Measurements from ENCODE around the gene ABCG8. TPM values are rescaled to one million over a fixed set of nuclear protein-coding genes. Genes with fewer than 3 reads are reported as not detected.

ABCG8 gene
- total and polyA plus RNA-seq, 2 donors (not counting 1 experiment from before 2014, with no cell fraction given), result not detected

DNA sequence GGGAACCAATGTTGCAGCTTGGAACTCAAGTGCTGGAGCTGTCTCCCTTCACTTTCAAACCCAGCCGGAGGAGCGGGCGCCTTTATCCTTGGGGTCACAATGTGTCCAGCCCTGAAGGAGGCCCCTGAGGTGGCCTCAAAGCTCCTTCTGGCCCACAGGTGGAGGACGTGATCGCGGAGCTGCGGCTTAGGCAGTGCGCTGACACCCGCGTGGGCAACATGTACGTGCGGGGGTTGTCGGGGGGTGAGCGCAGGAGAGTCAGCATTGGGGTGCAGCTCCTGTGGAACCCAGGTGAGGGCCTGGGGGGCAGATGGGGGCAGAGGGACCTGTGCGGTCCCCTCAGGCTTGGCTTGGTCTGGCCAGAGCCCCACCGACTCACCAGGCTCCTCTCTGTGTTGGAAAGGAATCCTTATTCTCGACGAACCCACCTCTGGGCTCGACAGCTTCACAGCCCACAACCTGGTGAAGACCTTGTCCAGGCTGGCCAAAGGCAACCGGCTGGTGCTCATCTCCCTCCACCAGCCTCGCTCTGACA, 13.5 kb downstream of the ABCG8 start:
- Histone ChIP-seq H3K27ac (ENCODE audit: low read length in 2 of 2) (no peak overlapping the region), H3K27me3 (replicated peaks in 1 of 4; ENCODE audit: control extremely low read depth in 1 of 4, control insufficient read depth in 3 of 4, insufficient read depth in 4 of 4, low read length in 3 of 4) (peaks cover 0 to 8% (median 2%) of the 10 kb centered on the region in 4 experiments), H3K79me2 (ENCODE audit: control insufficient read depth, insufficient read depth, low read length) (no peaks in the 10 kb centered on the region), H3K4me2 (replicated peaks; ENCODE audit: low read depth, low read length, poor library complexity, severe bottlenecking) (no peak overlapping the region), H3K4me1 (ENCODE audit: control insufficient read depth in 2 of 2, insufficient read depth in 2 of 2, low read length in 2 of 2) (peaks cover 0 to 6% of the 10 kb centered on the region in 2 donors), H3K4me3 (ENCODE audit: control extremely low read depth in 1 of 5, extremely low read depth in 1 of 5, insufficient read depth in 1 of 5, low read depth in 2 of 5, low read length in 4 of 5) (no peak overlapping the region), H4K20me1 (ENCODE audit: control insufficient read depth, insufficient read depth, low read length, poor library complexity, severe bottlenecking) (no peaks in the 10 kb centered on the region), H2AFZ (ENCODE audit: insufficient read depth, low read depth, low read length, poor library complexity, severe bottlenecking) (no peak overlapping the region), H3K36me3 (replicated peaks in 1 of 2; ENCODE audit: control extremely low read depth in 1 of 2, control insufficient read depth in 1 of 2, extremely low read depth in 1 of 2, insufficient read depth in 2 of 2, low read length in 1 of 2) (no peaks in the 10 kb centered on the region), H3K9me3 (ENCODE audit: control extremely low read depth in 1 of 3, control insufficient read depth in 2 of 3, insufficient read depth in 1 of 3, low read length in 2 of 3) (peaks cover 0 to 2% (median 0%) of the 10 kb centered on the region in 3 donors), H3K9ac (ENCODE audit: low read length) (no peak overlapping the region)
- Mint-ChIP-seq H3K4me1 (peaks cover 5% of the 10 kb centered on the region), H3K9me3 (ENCODE audit: insufficient read depth) (no peaks in the 10 kb centered on the region), H3K27ac (no peak overlapping the region), H3K27me3 (peaks cover 23% of the 10 kb centered on the region), H3K4me3 (no peak overlapping the region)
- ChIA-PET CTCF (no interaction called here), POLR2A (no interaction called here)
- ATAC-seq (ENCODE audit: low read depth) (no peak), DNase-seq (no peak)
- TF ChIP-seq EZH2 (IDR thresholded peaks at IDR 0.05; ENCODE audit: borderline replicate concordance, insufficient read depth, low read depth, low read length, poor library complexity, severe bottlenecking), result no peak
- TF ChIP-seq, protein P1, sequence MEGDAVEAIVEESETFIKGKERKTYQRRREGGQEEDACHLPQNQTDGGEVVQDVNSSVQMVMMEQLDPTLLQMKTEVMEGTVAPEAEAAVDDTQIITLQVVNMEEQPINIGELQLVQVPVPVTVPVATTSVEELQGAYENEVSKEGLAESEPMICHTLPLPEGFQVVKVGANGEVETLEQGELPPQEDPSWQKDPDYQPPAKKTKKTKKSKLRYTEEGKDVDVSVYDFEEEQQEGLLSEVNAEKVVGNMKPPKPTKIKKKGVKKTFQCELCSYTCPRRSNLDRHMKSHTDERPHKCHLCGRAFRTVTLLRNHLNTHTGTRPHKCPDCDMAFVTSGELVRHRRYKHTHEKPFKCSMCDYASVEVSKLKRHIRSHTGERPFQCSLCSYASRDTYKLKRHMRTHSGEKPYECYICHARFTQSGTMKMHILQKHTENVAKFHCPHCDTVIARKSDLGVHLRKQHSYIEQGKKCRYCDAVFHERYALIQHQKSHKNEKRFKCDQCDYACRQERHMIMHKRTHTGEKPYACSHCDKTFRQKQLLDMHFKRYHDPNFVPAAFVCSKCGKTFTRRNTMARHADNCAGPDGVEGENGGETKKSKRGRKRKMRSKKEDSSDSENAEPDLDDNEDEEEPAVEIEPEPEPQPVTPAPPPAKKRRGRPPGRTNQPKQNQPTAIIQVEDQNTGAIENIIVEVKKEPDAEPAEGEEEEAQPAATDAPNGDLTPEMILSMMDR (IDR thresholded peaks at IDR 0.05), result no peak
- WGBS (ENCODE audit: insufficient coverage), result 94% methylated on average over 21 of the region's 21 CpGs
- intact Hi-C loops (cut with micrococcal nuclease), result no loop called here

DNA sequence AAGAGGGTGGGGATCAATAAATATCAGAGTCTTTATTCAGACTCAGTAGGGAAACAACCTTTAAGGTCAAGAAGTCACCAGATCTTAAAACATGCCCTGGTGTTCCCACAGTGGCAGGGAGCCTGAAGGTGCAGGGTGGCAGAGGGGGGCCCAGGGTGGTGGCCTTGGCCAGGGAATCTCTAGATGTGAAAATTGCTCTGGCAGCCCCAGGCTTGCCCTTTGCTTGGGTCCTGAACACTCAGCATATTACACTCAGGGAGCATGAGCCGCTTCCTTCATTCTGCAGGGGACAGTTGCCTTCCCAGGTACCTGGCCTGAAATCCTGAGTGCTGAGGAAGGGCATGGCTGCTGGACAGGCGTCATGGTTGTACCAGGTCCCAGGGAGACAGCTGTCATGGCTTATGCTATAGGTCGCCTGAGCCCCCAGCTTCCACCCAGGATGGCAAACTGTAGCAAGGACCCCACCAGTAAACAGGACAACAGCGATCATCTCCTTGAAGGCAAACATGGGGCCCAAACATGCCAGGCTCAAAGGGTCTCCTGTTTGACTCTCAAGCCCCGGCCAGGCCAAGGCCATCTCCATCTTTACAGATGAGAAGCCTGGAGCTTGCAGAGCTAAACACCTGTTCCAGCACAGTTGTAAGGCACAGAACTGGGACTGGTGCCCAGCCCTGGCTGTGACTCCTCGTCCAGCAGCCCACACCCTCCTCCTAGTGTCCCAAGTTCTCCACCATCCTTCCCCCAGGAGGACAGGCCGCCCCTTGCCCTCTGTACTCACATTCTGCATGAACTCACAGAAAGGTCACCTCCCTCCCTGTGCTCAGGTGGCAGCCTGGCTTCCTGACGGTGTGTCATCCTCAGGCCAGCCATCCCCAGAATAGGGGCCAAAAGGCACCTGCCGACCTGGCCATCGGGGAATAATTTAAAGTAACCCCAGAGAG, 14.6 kb downstream of the ABCG8 start:
- TF ChIP-seq, protein P1 (IDR thresholded peaks at IDR 0.05), result no peak
- no peak for TF ChIP-seq EZH2 (IDR thresholded peaks at IDR 0.05; ENCODE audit: borderline replicate concordance, insufficient read depth, low read depth, low read length, poor library complexity, severe bottlenecking)
- H3K9me3 Mint-ChIP-seq (ENCODE audit: insufficient read depth), result no peaks in the 10 kb centered on the region
- ChIA-PET POLR2A (no interaction called here), CTCF (no interaction called here)
- Histone ChIP-seq H4K20me1 (ENCODE audit: control insufficient read depth, insufficient read depth, low read length, poor library complexity, severe bottlenecking) (no peaks in the 10 kb centered on the region), H3K9me3 (ENCODE audit: control extremely low read depth in 1 of 3, control insufficient read depth in 2 of 3, insufficient read depth in 1 of 3, low read length in 2 of 3) (no peaks in the 10 kb centered on the region), H3K9ac (ENCODE audit: low read length) (no peak overlapping the region), H3K4me3 (ENCODE audit: control extremely low read depth in 1 of 5, extremely low read depth in 1 of 5, insufficient read depth in 1 of 5, low read depth in 2 of 5, low read length in 4 of 5) (no peak overlapping the region), H2AFZ (ENCODE audit: insufficient read depth, low read depth, low read length, poor library complexity, severe bottlenecking) (no peak overlapping the region), H3K4me2 (replicated peaks; ENCODE audit: low read depth, low read length, poor library complexity, severe bottlenecking) (no peak overlapping the region), H3K27me3 (replicated peaks in 1 of 4; ENCODE audit: control extremely low read depth in 1 of 4, control insufficient read depth in 3 of 4, insufficient read depth in 4 of 4, low read length in 3 of 4) (peaks cover 0 to 13% (median 2%) of the 10 kb centered on the region in 4 experiments), H3K79me2 (ENCODE audit: control insufficient read depth, insufficient read depth, low read length) (no peaks in the 10 kb centered on the region), H3K27ac (ENCODE audit: low read length in 2 of 2) (no peak overlapping the region), H3K36me3 (replicated peaks in 1 of 2; ENCODE audit: control extremely low read depth in 1 of 2, control insufficient read depth in 1 of 2, extremely low read depth in 1 of 2, insufficient read depth in 2 of 2, low read length in 1 of 2) (no peaks in the 10 kb centered on the region), H3K4me1 (ENCODE audit: control insufficient read depth in 2 of 2, insufficient read depth in 2 of 2, low read length in 2 of 2) (peaks cover 0 to under 1% of the 10 kb centered on the region in 2 donors)
- H3K27me3 Mint-ChIP-seq, result peaks cover 28% of the 10 kb centered on the region
- intact Hi-C loops (cut with micrococcal nuclease), result no loop called here
- no peak overlapping the region for H3K4me3 Mint-ChIP-seq
- ATAC-seq (ENCODE audit: low read depth) (no peak), DNase-seq (no peak)
- WGBS (ENCODE audit: insufficient coverage), result 92% methylated on average over 8 of the region's 10 CpGs
- H3K4me1 Mint-ChIP-seq, result no peaks in the 10 kb centered on the region
- H3K27ac Mint-ChIP-seq, result no peak overlapping the region

Measured in B cell (primary cell).